ENCODE measurements around the gene MORN1.

The MORN1 gene

DNA sequence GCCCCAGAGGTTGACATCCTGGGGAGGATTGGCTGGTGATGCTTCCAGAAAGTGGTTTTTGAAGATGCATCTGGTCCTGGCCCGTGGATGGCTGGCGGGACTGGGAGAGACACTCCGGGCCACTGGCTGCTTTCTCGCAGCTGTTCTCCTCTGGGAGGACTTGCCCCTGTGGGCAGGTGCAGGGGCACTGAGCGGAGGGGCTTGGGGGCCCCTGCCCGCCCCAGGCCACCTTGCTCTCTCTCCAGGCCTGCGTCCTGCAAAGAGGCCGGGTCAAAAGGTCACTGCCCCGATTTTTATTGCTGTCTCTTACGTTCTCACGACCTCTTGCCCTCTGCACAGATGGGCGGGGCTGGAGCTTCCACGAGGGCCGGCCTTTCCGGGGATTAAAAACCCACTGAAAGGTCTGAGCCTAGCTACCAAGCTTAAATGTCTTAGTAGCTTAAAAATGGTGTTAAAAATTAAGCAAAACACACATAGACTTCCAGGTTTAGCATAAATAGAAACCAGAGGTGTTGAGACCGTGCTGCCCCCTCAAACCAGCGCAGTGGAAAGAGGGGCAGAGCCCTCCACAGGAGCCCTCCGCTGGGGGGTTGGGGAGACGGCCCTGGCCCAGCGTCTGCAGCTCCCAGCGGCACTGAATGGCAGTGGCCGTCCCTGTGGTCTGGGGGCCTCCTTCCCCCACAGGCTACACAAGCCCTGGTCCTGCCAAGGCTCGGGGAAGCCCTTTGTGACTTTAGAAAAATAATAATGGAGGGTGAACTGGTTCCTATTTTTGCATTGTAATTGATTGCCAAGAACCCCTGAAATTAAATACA is 119.3 kb downstream of the MORN1 start:
- no peak for DNase-seq

All from fibroblast of skin of back (primary cell).